ENCODE measurements around the gene FANCM. TPM values are rescaled to one million over a fixed set of nuclear protein-coding genes. Genes with fewer than 3 reads are reported as not detected.
"Not testable (repeated sequence)": the region's sequence is repeated elsewhere in the genome, so short reads cannot be mapped to it uniquely, and the experiment has no call there.

Gene FANCM
- total RNA-seq, 1 donor from 2014 or later: 4.1 TPM

GRCh38 chr14:45140661-45141187 lies 5.0 kb downstream of the FANCM start:
- TF ChIP-seq, protein P1, sequence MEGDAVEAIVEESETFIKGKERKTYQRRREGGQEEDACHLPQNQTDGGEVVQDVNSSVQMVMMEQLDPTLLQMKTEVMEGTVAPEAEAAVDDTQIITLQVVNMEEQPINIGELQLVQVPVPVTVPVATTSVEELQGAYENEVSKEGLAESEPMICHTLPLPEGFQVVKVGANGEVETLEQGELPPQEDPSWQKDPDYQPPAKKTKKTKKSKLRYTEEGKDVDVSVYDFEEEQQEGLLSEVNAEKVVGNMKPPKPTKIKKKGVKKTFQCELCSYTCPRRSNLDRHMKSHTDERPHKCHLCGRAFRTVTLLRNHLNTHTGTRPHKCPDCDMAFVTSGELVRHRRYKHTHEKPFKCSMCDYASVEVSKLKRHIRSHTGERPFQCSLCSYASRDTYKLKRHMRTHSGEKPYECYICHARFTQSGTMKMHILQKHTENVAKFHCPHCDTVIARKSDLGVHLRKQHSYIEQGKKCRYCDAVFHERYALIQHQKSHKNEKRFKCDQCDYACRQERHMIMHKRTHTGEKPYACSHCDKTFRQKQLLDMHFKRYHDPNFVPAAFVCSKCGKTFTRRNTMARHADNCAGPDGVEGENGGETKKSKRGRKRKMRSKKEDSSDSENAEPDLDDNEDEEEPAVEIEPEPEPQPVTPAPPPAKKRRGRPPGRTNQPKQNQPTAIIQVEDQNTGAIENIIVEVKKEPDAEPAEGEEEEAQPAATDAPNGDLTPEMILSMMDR (IDR thresholded peaks at IDR 0.05): no peak
- no peak for ATAC-seq
- no peaks in the 10 kb centered on the region for H3K27me3 ChIP-seq (ENCODE audit: low read depth)
- H3K9me3 ChIP-seq: no peaks in the 10 kb centered on the region
- H3K4me3 ChIP-seq: no peak overlapping the region
- H3K4me1 ChIP-seq: peaks cover 15% of the 10 kb centered on the region
- H3K36me3 ChIP-seq: no peaks in the 10 kb centered on the region
- intact Hi-C loops (cut with DNase I): no loop called here
- DNase-seq: no peak
- no peak overlapping the region for H3K27ac ChIP-seq

GRCh38 chr14:45142083-45142482 lies 6.4 kb downstream of the FANCM start:
- intact Hi-C loops (cut with DNase I); ATAC-seq: not testable (repeated sequence)

GRCh38 chr14:45144658-45145057 lies 8.9 kb downstream of the FANCM start:
- H3K27ac ChIP-seq: no peak overlapping the region
- H3K36me3 ChIP-seq: no peaks in the 10 kb centered on the region
- H3K4me1 ChIP-seq: no peaks in the 10 kb centered on the region
- ATAC-seq (no peak), DNase-seq (no peak)
- intact Hi-C loops (cut with DNase I): no loop called here
- no peaks in the 10 kb centered on the region for H3K9me3 ChIP-seq
- no peaks in the 10 kb centered on the region for H3K27me3 ChIP-seq (ENCODE audit: low read depth)
- no peak overlapping the region for H3K4me3 ChIP-seq
- TF ChIP-seq, protein P1 (IDR thresholded peaks at IDR 0.05): no peak

More at GRCh38 chr14:45142083-45142482, 6.4 kb downstream of the FANCM start:
- H3K4me1 ChIP-seq; H3K9me3 ChIP-seq; H3K27ac ChIP-seq; H3K4me3 ChIP-seq; H3K36me3 ChIP-seq; DNase-seq; H3K27me3 ChIP-seq (ENCODE audit: low read depth): not testable (repeated sequence)

GRCh38 chr14:45145214-45145613 lies 9.5 kb downstream of the FANCM start:
- ATAC-seq (no peak), DNase-seq (no peak)
- Histone ChIP-seq H3K27ac (no peak overlapping the region), H3K9me3 (no peaks in the 10 kb centered on the region), H3K36me3 (no peaks in the 10 kb centered on the region), H3K4me1 (no peaks in the 10 kb centered on the region), H3K4me3 (no peak overlapping the region), H3K27me3 (ENCODE audit: low read depth) (no peaks in the 10 kb centered on the region)
- TF ChIP-seq, protein P1 (IDR thresholded peaks at IDR 0.05): no peak
- intact Hi-C loops (cut with DNase I): no loop called here

DNA sequence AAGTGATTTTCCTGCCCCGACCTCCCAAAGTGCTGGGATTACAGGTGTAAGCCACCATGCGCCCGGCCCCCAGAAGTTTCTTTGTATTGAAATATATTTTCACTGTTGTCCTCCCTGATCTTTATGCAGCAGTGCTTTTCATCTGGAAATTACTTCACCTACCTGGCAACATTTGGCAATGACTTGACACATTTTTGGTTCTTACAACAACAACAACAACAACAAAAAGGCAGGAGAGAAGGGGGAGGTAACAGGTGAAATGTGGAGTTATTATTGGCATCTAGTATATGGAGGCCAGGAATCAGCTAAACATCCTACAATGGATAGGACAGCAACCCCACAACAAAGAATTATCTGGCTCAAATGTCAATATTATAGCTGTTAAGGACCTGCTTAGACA lies 13.9 kb downstream of the FANCM start:
- intact Hi-C loops (cut with DNase I): no loop called here
- no peak for DNase-seq
- Histone ChIP-seq H3K36me3 (no peaks in the 10 kb centered on the region), H3K9me3 (no peaks in the 10 kb centered on the region), H3K27me3 (ENCODE audit: low read depth) (no peaks in the 10 kb centered on the region), H3K4me1 (no peaks in the 10 kb centered on the region), H3K4me3 (no peak overlapping the region), H3K27ac (no peak overlapping the region)
- TF ChIP-seq, protein P1 (IDR thresholded peaks at IDR 0.05): no peak
- ATAC-seq: no peak

DNA sequence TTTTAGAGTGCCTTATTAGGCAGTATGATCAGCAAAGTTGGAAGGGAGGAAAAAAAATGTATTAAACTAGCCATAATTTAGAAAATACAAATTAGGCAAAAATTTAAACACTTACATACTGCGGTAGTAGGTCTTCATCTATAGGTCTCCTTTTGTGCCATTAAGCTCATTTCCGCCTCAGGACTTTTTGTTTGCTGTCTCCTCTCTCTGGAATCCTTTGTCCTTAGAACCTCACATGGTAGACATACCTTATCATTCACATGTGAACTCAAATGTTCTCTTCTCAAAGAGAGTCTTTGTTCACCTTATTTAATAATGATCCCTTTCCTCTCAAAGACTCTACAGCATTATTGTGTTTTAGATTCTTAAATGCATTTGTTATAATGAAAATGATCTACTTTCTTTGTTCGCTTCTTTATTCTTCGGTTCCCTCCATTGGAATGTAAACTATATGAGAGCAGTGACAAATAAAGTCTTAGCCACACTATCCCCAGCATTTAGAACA lies 14.7 kb downstream of the FANCM start:
- H3K9me3 ChIP-seq: no peaks in the 10 kb centered on the region
- no peaks in the 10 kb centered on the region for H3K27me3 ChIP-seq (ENCODE audit: low read depth)
- ATAC-seq (no peak), DNase-seq (no peak)
- H3K4me3 ChIP-seq: no peak overlapping the region
- no peaks in the 10 kb centered on the region for H3K36me3 ChIP-seq
- H3K27ac ChIP-seq: no peak overlapping the region
- TF ChIP-seq, protein P1 (IDR thresholded peaks at IDR 0.05): no peak
- intact Hi-C loops (cut with DNase I): no loop called here
- H3K4me1 ChIP-seq: no peaks in the 10 kb centered on the region

Data from lower lobe of right lung (tissue), 2 donors.